ENCODE data around the gene SLAMF7. TPM values are rescaled to one million over a fixed set of nuclear protein-coding genes. Genes with fewer than 3 reads are reported as not detected.

SLAMF7 gene
- total RNA-seq, 3 donors from 2014 or later, result 6.4 to 12.7 (median 10.1) TPM

- no peak for TF ChIP-seq CTCF (IDR thresholded peaks at IDR 0.05)
- ATAC-seq, result peak; percentile 65
- Histone ChIP-seq H3K4me3 (no peak overlapping the region), H3K36me3 (ENCODE audit: low read depth) (no peaks in the 10 kb centered on the region), H3K4me1 (ENCODE audit: low read depth) (no peaks in the 10 kb centered on the region), H3K9me3 (no peaks in the 10 kb centered on the region)
- intact Hi-C loops (cut with DNase I, micrococcal nuclease), result no loop called here
- no peak for DNase-seq
Observed at GRCh38 chr1:160755911-160756848, 17.1 kb downstream of the SLAMF7 start.

GRCh38 chr1:160756849-160757201 is 17.8 kb downstream of the SLAMF7 start:
- no peak overlapping the region for H3K4me3 ChIP-seq
- intact Hi-C loops (cut with DNase I, micrococcal nuclease), result no loop called here
- ATAC-seq, result no peak
- DNase-seq, result no peak
- no peak for TF ChIP-seq CTCF (IDR thresholded peaks at IDR 0.05)
- no peaks in the 10 kb centered on the region for H3K4me1 ChIP-seq (ENCODE audit: low read depth)
- no peaks in the 10 kb centered on the region for H3K36me3 ChIP-seq (ENCODE audit: low read depth)
- H3K9me3 ChIP-seq, result no peaks in the 10 kb centered on the region

- ATAC-seq, result no peak
- intact Hi-C loops (cut with DNase I, micrococcal nuclease), result no loop called here
Observed at GRCh38 chr1:160758521-160758920, 19.5 kb downstream of the SLAMF7 start.

GRCh38 chr1:160759740-160760139 is 20.7 kb downstream of the SLAMF7 start:
- intact Hi-C loops (cut with DNase I, micrococcal nuclease), result no loop called here
- Histone ChIP-seq H3K4me3 (no peak overlapping the region), H3K4me1 (ENCODE audit: low read depth) (no peaks in the 10 kb centered on the region), H3K36me3 (ENCODE audit: low read depth) (no peaks in the 10 kb centered on the region), H3K9me3 (no peaks in the 10 kb centered on the region)
- ATAC-seq (no peak), DNase-seq (no peak)
- TF ChIP-seq CTCF (IDR thresholded peaks at IDR 0.05), result no peak

More at GRCh38 chr1:160758521-160758920, 19.5 kb downstream of the SLAMF7 start:
- no peaks in the 10 kb centered on the region for H3K4me1 ChIP-seq (ENCODE audit: low read depth)
- H3K9me3 ChIP-seq, result no peaks in the 10 kb centered on the region
- H3K4me3 ChIP-seq, result no peak overlapping the region
- TF ChIP-seq CTCF (IDR thresholded peaks at IDR 0.05), result no peak
- DNase-seq, result no peak
- H3K36me3 ChIP-seq (ENCODE audit: low read depth), result no peaks in the 10 kb centered on the region

GRCh38 chr1:160761046-160761445 is 22.0 kb downstream of the SLAMF7 start:
- no peak for DNase-seq
- TF ChIP-seq CTCF (IDR thresholded peaks at IDR 0.05), result no peak
- Histone ChIP-seq H3K4me3 (no peak overlapping the region), H3K4me1 (ENCODE audit: low read depth) (no peaks in the 10 kb centered on the region), H3K9me3 (no peaks in the 10 kb centered on the region), H3K36me3 (ENCODE audit: low read depth) (no peaks in the 10 kb centered on the region)
- intact Hi-C loops (cut with DNase I, micrococcal nuclease), result no loop called here
- no peak for ATAC-seq
